Mucosa of descending colon (tissue), 3 donors: ENCODE measurements around the gene GARS1. TPM values are rescaled to one million over a fixed set of nuclear protein-coding genes. Genes with fewer than 3 reads are reported as not detected.
"Not testable (repeated sequence)": the region's sequence is repeated elsewhere in the genome, so short reads cannot be mapped to it uniquely, and the experiment has no call there.

Experiments
- ATAC-seq: fragments of 200-7000 bp; cut with Tn5 transposase; one replicate; pipeline ENCODE4 v1.9.1; 2020; ENCODE audit warnings: mild to moderate bottlenecking, moderate library complexity
- DNase-seq, 3 donors: peaks; one replicate each; pipeline ENCODE4 v3.0.0-alpha.2; 2020
- H3K36me3 ChIP-seq: fragments of 200-600 bp; one replicate; pipeline ENCODE4 v1.8.0; 2021; ENCODE audit warnings: low read depth, mild to moderate bottlenecking
- H3K4me1 ChIP-seq: fragments of 200-600 bp; one replicate; pipeline ENCODE4 v1.8.0; 2021; ENCODE audit warnings: low read depth, mild to moderate bottlenecking
- H3K4me3 ChIP-seq: fragments of 200-600 bp; one replicate; pipeline ENCODE4 v1.8.0; 2021; ENCODE audit warnings: mild to moderate bottlenecking
- H3K9me3 ChIP-seq: fragments of 200-600 bp; one replicate; pipeline ENCODE4 v1.8.0; 2021; ENCODE audit warnings: mild to moderate bottlenecking
- CTCF ChIP-seq: fragments of 200-600 bp; IDR thresholded peaks from one replicate; pipeline ENCODE4 v1.8.0; 2022; ENCODE audit warnings: antibody characterized with exemption, mild to moderate bottlenecking
- intact Hi-C, 2 donors: fragments of 100-400 bp; cut with DNase I in 1 of 2; cut with micrococcal nuclease in 1 of 2; formaldehyde crosslinking; loops; one replicate each; pipeline versions ENCODE4 v1.11.0 to v1.11.1; 2022; cut with DNase I, micrococcal nuclease
- total RNA-seq, 3 donors: library from RNA; stranded (reverse); fragmentation: NEBNext Ultra II Directional in 2 of 3; extraction: Animal tissue kit (Norgen Biotek cat#: 25700) in 2 of 3; gene quantifications; one replicate each; pipeline versions ENCODE4 v1.2.1 to v1.2.4, GENCODE V29; 2021 to 2023
- donor health status: DM: no; HTN: no; CAD: no; lungs with moderate emphysema.
- donor health status: DM: no; HTN: no; CAD: no.
- donor health status: DM: no; HTN: yes; CAD: no.

GARS1 gene
- total RNA-seq, 3 donors from 2014 or later = 46.2 to 68.6 (median 55.0) TPM

GRCh38 chr7:30575910-30576309 lies 18.8 kb upstream of the GARS1 start:
- intact Hi-C loops = no loop called here
- H3K4me1 ChIP-seq = no peaks in the 10 kb centered on the region
- ATAC-seq (no peak), DNase-seq (no peak)
- no peak for TF ChIP-seq CTCF
- H3K4me3 ChIP-seq = no peak overlapping the region
- H3K9me3 ChIP-seq = no peaks in the 10 kb centered on the region
- no peaks in the 10 kb centered on the region for H3K36me3 ChIP-seq

GRCh38 chr7:30583181-30583580 lies 11.5 kb upstream of the GARS1 start:
- TF ChIP-seq CTCF = no peak
- no peaks in the 10 kb centered on the region for H3K36me3 ChIP-seq
- intact Hi-C loops = no loop called here
- ATAC-seq (no peak), DNase-seq (no peak)
- no peaks in the 10 kb centered on the region for H3K4me1 ChIP-seq
- no peaks in the 10 kb centered on the region for H3K9me3 ChIP-seq
- no peak overlapping the region for H3K4me3 ChIP-seq

- Histone ChIP-seq H3K9me3 (no peaks in the 10 kb centered on the region), H3K4me3 (no peak overlapping the region), H3K36me3 (no peaks in the 10 kb centered on the region), H3K4me1 (no peaks in the 10 kb centered on the region)
- DNase-seq (no peak), ATAC-seq (no peak)
- intact Hi-C loops = no loop called here
- no peak for TF ChIP-seq CTCF
Observed at GRCh38 chr7:30584415-30584814, 10.3 kb upstream of the GARS1 start.

GRCh38 chr7:30584965-30585364 lies 9.7 kb upstream of the GARS1 start:
- intact Hi-C loops = no loop called here
- TF ChIP-seq CTCF = no peak
- Histone ChIP-seq H3K36me3 (no peaks in the 10 kb centered on the region), H3K4me1 (no peaks in the 10 kb centered on the region), H3K9me3 (no peaks in the 10 kb centered on the region), H3K4me3 (no peak overlapping the region)
- ATAC-seq = no peak
- no peak for DNase-seq

GRCh38 chr7:30585675-30586074 lies 9.0 kb upstream of the GARS1 start:
- ATAC-seq = no peak
- DNase-seq = no peak
- no peaks in the 10 kb centered on the region for H3K9me3 ChIP-seq
- TF ChIP-seq CTCF = no peak
- H3K4me3 ChIP-seq = no peak overlapping the region
- intact Hi-C loops = no loop called here
- no peaks in the 10 kb centered on the region for H3K4me1 ChIP-seq
- no peaks in the 10 kb centered on the region for H3K36me3 ChIP-seq

- H3K4me1 ChIP-seq, H3K36me3 ChIP-seq, intact Hi-C loops, H3K4me3 ChIP-seq, ATAC-seq, H3K9me3 ChIP-seq, DNase-seq: not testable (repeated sequence)
Observed at GRCh38 chr7:30587547-30587946, 7.1 kb upstream of the GARS1 start.
